Neural progenitor cell (in vitro differentiated cells): Measurements from ENCODE around the gene CTSD. TPM values are rescaled to one million over a fixed set of nuclear protein-coding genes. Genes with fewer than 3 reads are reported as not detected.

Experiments used
- DNase-seq: peaks from one replicate; pipeline ENCODE4 v3.0.0-alpha.2; 2016; ENCODE audit warnings: low spot score
- H2AFZ ChIP-seq: fragments of 200-600 bp; sonication (generic); replicated peaks from 2 replicates; pipeline ENCODE4 v1.6.1; 2016; ENCODE audit warnings: antibody characterized with exemption
- H3F3A ChIP-seq: fragments of 200-600 bp; sonication (generic); 2 replicates; pipeline ENCODE4 v1.6.1; 2016; ENCODE audit warnings: antibody characterized with exemption, low read depth
- H3K27ac ChIP-seq: fragments of 200-600 bp; sonication (generic); 2 replicates; pipeline ENCODE4 v1.5.1; 2016; ENCODE audit warnings: mild to moderate bottlenecking
- H3K27me3 ChIP-seq: fragments of 200-600 bp; sonication (generic); 2 replicates; pipeline ENCODE4 v1.6.1; 2016; ENCODE audit warnings: mild to moderate bottlenecking, moderate library complexity
- H3K36me3 ChIP-seq: fragments of 200-600 bp; sonication (generic); 2 replicates; pipeline ENCODE4 v1.5.1; 2016
- H3K4me1 ChIP-seq: fragments of 200-600 bp; sonication (generic); 2 replicates; pipeline ENCODE4 v1.6.1; 2016; ENCODE audit warnings: mixed run types
- H3K4me2 ChIP-seq: fragments of 200-600 bp; sonication (generic); 2 replicates; pipeline ENCODE4 v1.6.1; 2016
- H3K4me3 ChIP-seq: fragments of 200-600 bp; sonication (generic); 2 replicates; pipeline ENCODE4 v1.5.1; 2016
- H3K79me2 ChIP-seq: fragments of 200-600 bp; sonication (generic); 2 replicates; pipeline ENCODE4 v1.6.1; 2016; ENCODE audit warnings: low read depth
- H3K9ac ChIP-seq: fragments of 200-600 bp; sonication (generic); 2 replicates; pipeline ENCODE4 v1.6.1; 2016
- H3K9me3 ChIP-seq: fragments of 200-600 bp; sonication (generic); 2 replicates; pipeline ENCODE4 v1.5.1; 2016; ENCODE audit warnings: low read depth
- H4K20me1 ChIP-seq: fragments of 200-600 bp; sonication (generic); 2 replicates; pipeline ENCODE4 v1.6.1; 2016; ENCODE audit warnings: low read depth
- H3K27ac Mint-ChIP-seq: 3 replicates; pipeline ENCODE4 v1.8.0; 2021; ENCODE audit warnings: mixed read lengths
- H3K27me3 Mint-ChIP-seq: 2 replicates; pipeline ENCODE4 v1.8.0; 2022; ENCODE audit warnings: low read depth, mild to moderate bottlenecking, inconsistent platforms, moderate library complexity, mixed read lengths; ENCODE audit not compliant: insufficient read depth
- H3K36me3 Mint-ChIP-seq: 3 replicates; pipeline ENCODE4 v1.8.0; 2021; ENCODE audit warnings: mixed read lengths
- H3K4me1 Mint-ChIP-seq: 3 replicates; pipeline ENCODE4 v1.8.0; 2021; ENCODE audit warnings: mixed read lengths
- H3K4me3 Mint-ChIP-seq: 3 replicates; pipeline ENCODE4 v1.8.0; 2021; ENCODE audit warnings: mild to moderate bottlenecking, moderate library complexity, mixed read lengths
- H3K9me3 Mint-ChIP-seq: 3 replicates; pipeline ENCODE4 v1.8.0; 2020; ENCODE audit warnings: mixed read lengths
- EZH2 ChIP-seq: fragments of 200-600 bp; sonication (generic); IDR thresholded peaks from 2 replicates; pipeline ENCODE4 v1.6.1; 2017; ENCODE audit warnings: antibody characterized with exemption, mild to moderate bottlenecking, moderate library complexity
- EZH2phosphoT487 ChIP-seq: fragments of 200-600 bp; sonication (generic); IDR thresholded peaks from 2 replicates; pipeline ENCODE4 v1.6.1; 2017; ENCODE audit warnings: antibody characterized with exemption
- total RNA-seq: library from RNA; depleted of rRNA; stranded (reverse); fragments of >200 nt; gene quantifications from 2 replicates; pipeline ENCODE4 v1.2.3, GENCODE V29; 2015; ENCODE audit warnings: low replicate concordance
- TF ChIP-seq, protein P1 (sequence below): fragments of 200-600 bp; sonication (generic); IDR thresholded peaks from 2 replicates; pipeline ENCODE4 v1.5.1; 2017; ENCODE audit warnings: antibody characterized with exemption, mild to moderate bottlenecking

Gene CTSD
- total RNA-seq, 1 donor from 2014 or later = 38.2 TPM

DNA sequence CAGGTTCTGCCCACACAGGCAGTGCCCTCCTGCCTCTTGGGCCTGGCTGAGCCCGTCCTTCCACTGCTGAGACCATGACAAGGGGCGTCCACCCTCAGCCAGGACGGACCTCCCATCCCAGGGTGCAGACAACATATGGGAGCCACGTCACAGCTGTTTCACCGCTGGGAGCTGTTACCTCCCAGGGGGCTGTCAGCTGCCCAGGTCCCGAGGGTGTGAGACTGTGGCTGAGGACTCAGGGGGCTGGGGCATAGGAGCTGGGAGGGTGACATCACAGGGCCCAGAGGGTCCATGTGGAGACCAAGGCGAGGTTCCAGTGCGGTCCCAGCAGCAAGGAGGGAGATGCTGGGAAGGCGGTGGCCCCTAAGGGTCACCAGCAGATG lies 17.9 kb upstream of the CTSD start:
- no peak overlapping the region for H3K9ac ChIP-seq
- H3K4me1 ChIP-seq = peaks cover 9% of the 10 kb centered on the region
- no peaks in the 10 kb centered on the region for H3K9me3 ChIP-seq
- H3K36me3 ChIP-seq = no peaks in the 10 kb centered on the region
- no peaks in the 10 kb centered on the region for H3K27me3 ChIP-seq
- no peaks in the 10 kb centered on the region for H3K79me2 ChIP-seq
- no peaks in the 10 kb centered on the region for H4K20me1 ChIP-seq
- Mint-ChIP-seq H3K36me3 (peaks cover 3% of the 10 kb centered on the region), H3K27ac (peak overlapping the region; percentile 60), H3K4me3 (no peak overlapping the region), H3K4me1 (peaks cover 37% of the 10 kb centered on the region), H3K9me3 (peaks cover 5% of the 10 kb centered on the region), H3K27me3 (peaks cover 5% of the 10 kb centered on the region)
- no peak overlapping the region for H3K27ac ChIP-seq
- H3K4me3 ChIP-seq = no peak overlapping the region
- H3K4me2 ChIP-seq = no peak overlapping the region
- no peaks in the 10 kb centered on the region for H3F3A ChIP-seq
- no peak overlapping the region for H2AFZ ChIP-seq
- TF ChIP-seq, protein P1, sequence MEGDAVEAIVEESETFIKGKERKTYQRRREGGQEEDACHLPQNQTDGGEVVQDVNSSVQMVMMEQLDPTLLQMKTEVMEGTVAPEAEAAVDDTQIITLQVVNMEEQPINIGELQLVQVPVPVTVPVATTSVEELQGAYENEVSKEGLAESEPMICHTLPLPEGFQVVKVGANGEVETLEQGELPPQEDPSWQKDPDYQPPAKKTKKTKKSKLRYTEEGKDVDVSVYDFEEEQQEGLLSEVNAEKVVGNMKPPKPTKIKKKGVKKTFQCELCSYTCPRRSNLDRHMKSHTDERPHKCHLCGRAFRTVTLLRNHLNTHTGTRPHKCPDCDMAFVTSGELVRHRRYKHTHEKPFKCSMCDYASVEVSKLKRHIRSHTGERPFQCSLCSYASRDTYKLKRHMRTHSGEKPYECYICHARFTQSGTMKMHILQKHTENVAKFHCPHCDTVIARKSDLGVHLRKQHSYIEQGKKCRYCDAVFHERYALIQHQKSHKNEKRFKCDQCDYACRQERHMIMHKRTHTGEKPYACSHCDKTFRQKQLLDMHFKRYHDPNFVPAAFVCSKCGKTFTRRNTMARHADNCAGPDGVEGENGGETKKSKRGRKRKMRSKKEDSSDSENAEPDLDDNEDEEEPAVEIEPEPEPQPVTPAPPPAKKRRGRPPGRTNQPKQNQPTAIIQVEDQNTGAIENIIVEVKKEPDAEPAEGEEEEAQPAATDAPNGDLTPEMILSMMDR = no peak
- no peak for TF ChIP-seq EZH2phosphoT487
- no peak for TF ChIP-seq EZH2
- DNase-seq = no peak

DNA sequence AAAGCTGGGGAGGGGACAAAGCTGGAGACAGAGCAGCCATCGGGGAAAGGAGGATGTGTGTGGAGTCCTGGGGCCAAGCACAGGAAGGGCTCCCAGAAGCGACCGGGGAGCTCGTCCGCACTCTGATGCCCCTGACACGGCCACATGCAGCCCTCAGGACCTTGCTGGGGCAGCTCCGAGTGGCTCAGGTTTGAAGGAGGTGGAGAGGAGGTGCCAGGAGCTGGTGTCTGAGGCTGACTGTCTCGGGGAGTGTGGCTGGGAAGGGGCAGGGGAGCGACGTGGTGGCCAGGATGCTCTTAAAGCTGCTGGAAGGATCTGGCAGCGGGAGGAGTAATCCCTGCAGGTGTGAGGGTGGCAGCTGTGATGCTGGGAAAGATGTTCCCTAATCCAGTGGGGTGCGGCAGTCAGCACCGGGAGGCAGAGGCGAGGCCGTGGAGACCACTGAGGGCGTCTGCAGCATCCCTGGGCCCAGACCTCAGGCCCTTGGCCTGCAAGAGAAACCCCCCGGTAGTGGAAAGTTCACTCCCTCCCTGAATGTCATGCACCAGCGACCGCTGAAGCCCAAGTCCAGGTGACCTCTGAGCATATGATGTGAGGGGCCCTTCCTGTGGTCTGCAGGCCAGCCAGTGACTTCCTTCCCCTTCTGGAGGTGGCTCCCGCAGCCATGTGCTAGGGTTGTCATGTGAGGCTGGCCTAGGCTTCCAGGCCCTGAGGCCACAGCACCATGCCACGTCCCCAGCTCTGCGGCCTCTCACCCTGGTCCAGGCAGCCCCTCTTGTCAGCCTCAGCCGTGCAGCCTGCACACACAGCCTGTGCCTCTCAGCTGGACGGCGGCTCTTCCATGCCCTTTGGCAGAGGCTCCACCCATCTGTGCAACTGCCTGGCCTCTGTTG lies 17.2 kb upstream of the CTSD start:
- no peak for DNase-seq
- H3K27me3 ChIP-seq = no peaks in the 10 kb centered on the region
- peaks cover 3% of the 10 kb centered on the region for H3K36me3 Mint-ChIP-seq
- no peak overlapping the region for H3K9ac ChIP-seq
- no peak overlapping the region for H2AFZ ChIP-seq
- no peaks in the 10 kb centered on the region for H3K9me3 ChIP-seq
- TF ChIP-seq EZH2 (no peak), EZH2phosphoT487 (no peak)
- TF ChIP-seq, protein P1 = no peak
- no peaks in the 10 kb centered on the region for H3K36me3 ChIP-seq
- no peaks in the 10 kb centered on the region for H3K79me2 ChIP-seq
- peaks cover 4% of the 10 kb centered on the region for H3K9me3 Mint-ChIP-seq
- no peak overlapping the region for H3K4me2 ChIP-seq
- H3K4me1 ChIP-seq = peaks cover 9% of the 10 kb centered on the region
- no peaks in the 10 kb centered on the region for H4K20me1 ChIP-seq
- peak overlapping the region; percentile 89 for H3K27ac Mint-ChIP-seq
- no peak overlapping the region for H3K4me3 Mint-ChIP-seq
- no peaks in the 10 kb centered on the region for H3F3A ChIP-seq
- peaks cover 5% of the 10 kb centered on the region for H3K27me3 Mint-ChIP-seq
- H3K4me1 Mint-ChIP-seq = peaks cover 33% of the 10 kb centered on the region
- H3K4me3 ChIP-seq = no peak overlapping the region
- no peak overlapping the region for H3K27ac ChIP-seq

DNA sequence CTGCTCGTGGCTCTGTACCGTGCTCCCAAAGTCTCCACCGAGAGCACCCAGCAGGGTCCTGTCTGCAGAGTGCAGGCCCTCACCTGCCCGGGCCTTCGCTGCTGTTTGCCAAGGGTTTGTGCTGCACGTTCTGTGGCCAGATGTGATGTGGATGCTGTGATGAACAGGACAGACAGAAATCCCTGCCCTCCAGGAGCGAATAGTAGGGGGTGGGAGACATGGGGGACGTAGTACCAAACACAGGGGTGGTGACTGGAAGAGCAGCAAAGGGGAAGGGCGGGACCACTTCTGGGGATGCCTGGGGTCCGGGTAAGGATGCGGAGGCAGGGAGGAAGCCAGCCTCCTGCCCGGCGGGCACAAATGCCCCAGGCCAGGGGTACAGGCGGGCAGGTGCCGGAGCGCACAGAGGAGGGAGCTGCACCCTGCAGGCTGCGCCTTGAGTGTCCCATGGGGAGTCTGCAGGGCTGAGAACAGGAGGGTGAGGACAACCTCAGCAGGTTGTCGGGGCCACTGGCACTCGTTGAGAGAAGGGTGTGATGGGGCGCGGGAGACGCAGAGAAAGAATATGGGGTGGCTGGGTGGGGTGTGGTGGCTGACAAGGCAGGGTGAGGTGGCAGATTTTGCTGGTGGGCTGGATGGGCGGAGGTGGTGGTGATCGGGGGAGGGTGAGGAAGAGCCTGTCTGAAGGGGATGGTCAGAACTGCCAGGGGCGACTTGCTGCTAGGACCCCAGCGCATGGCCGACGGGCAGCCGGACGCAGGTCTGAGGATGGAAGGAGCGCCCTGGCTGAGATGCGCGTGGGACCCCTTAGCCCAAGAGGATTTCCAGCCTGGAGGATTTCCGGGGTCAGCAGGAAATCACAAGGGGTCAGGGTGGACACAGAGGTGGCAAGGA lies 16.3 kb upstream of the CTSD start:
- H3K4me1 Mint-ChIP-seq = peaks cover 26% of the 10 kb centered on the region
- H3K9ac ChIP-seq = no peak overlapping the region
- no peak for DNase-seq
- H4K20me1 ChIP-seq = no peaks in the 10 kb centered on the region
- no peaks in the 10 kb centered on the region for H3K36me3 ChIP-seq
- H3K4me1 ChIP-seq = peaks cover 5% of the 10 kb centered on the region
- H3K4me3 Mint-ChIP-seq = no peak overlapping the region
- no peak overlapping the region for H3K27ac ChIP-seq
- no peak for TF ChIP-seq EZH2phosphoT487
- no peak for TF ChIP-seq EZH2
- TF ChIP-seq, protein P1 = no peak
- H3K27me3 ChIP-seq = no peaks in the 10 kb centered on the region
- H3K4me2 ChIP-seq = no peak overlapping the region
- no peaks in the 10 kb centered on the region for H3K9me3 ChIP-seq
- H3K36me3 Mint-ChIP-seq = peaks cover 3% of the 10 kb centered on the region
- H3K9me3 Mint-ChIP-seq = peaks cover 4% of the 10 kb centered on the region
- peaks cover 5% of the 10 kb centered on the region for H3K27me3 Mint-ChIP-seq
- no peak overlapping the region for H3K4me3 ChIP-seq
- no peak overlapping the region for H2AFZ ChIP-seq
- peak overlapping the region; percentile 89 for H3K27ac Mint-ChIP-seq
- no peaks in the 10 kb centered on the region for H3K79me2 ChIP-seq
- H3F3A ChIP-seq = no peaks in the 10 kb centered on the region
